OCI-LY1 (cell line): ENCODE data around the gene TIPRL.

Experiments used
- EZH2 ChIP-seq: fragments of 200-600 bp; sonication (generic), shearing (Covaris generic); IDR thresholded peaks from 2 replicates; pipeline ENCODE4 v1.8.0; 2017; ENCODE audit warnings: borderline replicate concordance, mixed run types, mild to moderate bottlenecking, antibody characterized with exemption, low read length, moderate library complexity, mixed read lengths
- TF ChIP-seq, protein P1 (sequence below): fragments of 200-600 bp; sonication (generic), shearing (Covaris generic); IDR thresholded peaks from 2 replicates; pipeline ENCODE4 v1.5.1; 2017; ENCODE audit warnings: mild to moderate bottlenecking, antibody characterized with exemption, low read length, moderate library complexity, mixed read lengths

DNA sequence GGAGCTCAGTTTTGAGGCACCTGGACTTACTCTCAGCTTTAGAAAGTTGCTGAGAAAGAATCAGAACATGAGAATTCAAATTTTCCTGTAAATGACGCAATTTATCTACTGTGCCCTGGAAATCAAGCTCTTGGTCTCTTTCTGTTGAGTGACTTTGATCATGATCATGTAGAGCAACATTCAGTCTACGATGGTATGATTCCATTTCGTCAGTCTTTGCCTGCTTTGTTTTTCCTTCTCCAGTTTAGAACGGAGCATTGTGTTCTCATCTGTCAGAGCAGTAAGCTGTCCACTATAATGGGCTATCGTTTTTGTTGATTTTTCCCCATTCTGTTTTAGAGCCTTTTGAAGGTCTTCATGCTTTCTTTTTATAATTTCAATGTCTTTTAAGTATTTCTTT lies 67.7 kb downstream of the TIPRL start:
- TF ChIP-seq, protein P1, sequence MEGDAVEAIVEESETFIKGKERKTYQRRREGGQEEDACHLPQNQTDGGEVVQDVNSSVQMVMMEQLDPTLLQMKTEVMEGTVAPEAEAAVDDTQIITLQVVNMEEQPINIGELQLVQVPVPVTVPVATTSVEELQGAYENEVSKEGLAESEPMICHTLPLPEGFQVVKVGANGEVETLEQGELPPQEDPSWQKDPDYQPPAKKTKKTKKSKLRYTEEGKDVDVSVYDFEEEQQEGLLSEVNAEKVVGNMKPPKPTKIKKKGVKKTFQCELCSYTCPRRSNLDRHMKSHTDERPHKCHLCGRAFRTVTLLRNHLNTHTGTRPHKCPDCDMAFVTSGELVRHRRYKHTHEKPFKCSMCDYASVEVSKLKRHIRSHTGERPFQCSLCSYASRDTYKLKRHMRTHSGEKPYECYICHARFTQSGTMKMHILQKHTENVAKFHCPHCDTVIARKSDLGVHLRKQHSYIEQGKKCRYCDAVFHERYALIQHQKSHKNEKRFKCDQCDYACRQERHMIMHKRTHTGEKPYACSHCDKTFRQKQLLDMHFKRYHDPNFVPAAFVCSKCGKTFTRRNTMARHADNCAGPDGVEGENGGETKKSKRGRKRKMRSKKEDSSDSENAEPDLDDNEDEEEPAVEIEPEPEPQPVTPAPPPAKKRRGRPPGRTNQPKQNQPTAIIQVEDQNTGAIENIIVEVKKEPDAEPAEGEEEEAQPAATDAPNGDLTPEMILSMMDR = no peak
- no peak for TF ChIP-seq EZH2
